Measurements from ENCODE around the gene ZBTB47.

ZBTB47 gene

GRCh38 chr3:42702982-42703694, 49.6 kb downstream of the ZBTB47 start:
- TF ChIP-seq EZH2phosphoT487 (IDR thresholded peaks at IDR 0.05; ENCODE audit: borderline replicate concordance): no peak
- TF ChIP-seq CTCF (conservative IDR thresholded peaks at IDR 0.05; ENCODE audit: low read length): no peak
- H3K79me2 ChIP-seq (ENCODE audit: insufficient read depth, low read length): no peaks in the 10 kb centered on the region

GRCh38 chr3:42703695-42704025, 50.2 kb downstream of the ZBTB47 start:
- Histone ChIP-seq H3K4me3 (ENCODE audit: low read length, poor library complexity, severe bottlenecking) (no peak overlapping the region), H3K4me2 (ENCODE audit: low read depth, low read length, poor library complexity, severe bottlenecking) (no peak overlapping the region), H3F3A (ENCODE audit: low read depth) (no peaks in the 10 kb centered on the region), H4K20me1 (ENCODE audit: insufficient read depth, low read length, poor library complexity, severe bottlenecking) (no peaks in the 10 kb centered on the region), H3K9ac (ENCODE audit: low read depth, low read length, poor library complexity, severe bottlenecking) (no peak overlapping the region), H3K79me2 (ENCODE audit: insufficient read depth, low read length) (no peaks in the 10 kb centered on the region), H3K27me3 (ENCODE audit: insufficient read depth, low read length, poor library complexity, severe bottlenecking) (no peaks in the 10 kb centered on the region), H3K36me3 (ENCODE audit: insufficient read depth, low read length) (no peaks in the 10 kb centered on the region), H3K4me1 (ENCODE audit: insufficient read depth, low read length, poor library complexity, severe bottlenecking) (no peaks in the 10 kb centered on the region), H3K9me2 (replicated peaks; ENCODE audit: low read depth, low read length) (no peaks in the 10 kb centered on the region), H3K9me3 (ENCODE audit: insufficient read depth, low read depth, low read length) (no peaks in the 10 kb centered on the region), H2AFZ (ENCODE audit: low read length) (no peak overlapping the region)
- TF ChIP-seq EZH2phosphoT487 (IDR thresholded peaks at IDR 0.05; ENCODE audit: borderline replicate concordance): no peak
- no peak for TF ChIP-seq CTCF (conservative IDR thresholded peaks at IDR 0.05; ENCODE audit: low read length)

More at GRCh38 chr3:42702982-42703694, 49.6 kb downstream of the ZBTB47 start:
- Histone ChIP-seq H3K27me3 (ENCODE audit: insufficient read depth, low read length, poor library complexity, severe bottlenecking) (no peaks in the 10 kb centered on the region), H3K4me2 (ENCODE audit: low read depth, low read length, poor library complexity, severe bottlenecking) (no peak overlapping the region), H4K20me1 (ENCODE audit: insufficient read depth, low read length, poor library complexity, severe bottlenecking) (no peaks in the 10 kb centered on the region), H3K9ac (ENCODE audit: low read depth, low read length, poor library complexity, severe bottlenecking) (no peak overlapping the region), H3K9me2 (replicated peaks; ENCODE audit: low read depth, low read length) (no peaks in the 10 kb centered on the region), H3K9me3 (ENCODE audit: insufficient read depth, low read depth, low read length) (no peaks in the 10 kb centered on the region), H3K4me3 (ENCODE audit: low read length, poor library complexity, severe bottlenecking) (no peak overlapping the region), H3K4me1 (ENCODE audit: insufficient read depth, low read length, poor library complexity, severe bottlenecking) (no peaks in the 10 kb centered on the region), H2AFZ (ENCODE audit: low read length) (no peak overlapping the region), H3F3A (ENCODE audit: low read depth) (no peaks in the 10 kb centered on the region), H3K36me3 (ENCODE audit: insufficient read depth, low read length) (no peaks in the 10 kb centered on the region)

GRCh38 chr3:42704136-42704841, 50.8 kb downstream of the ZBTB47 start:
- Histone ChIP-seq H3K79me2 (ENCODE audit: insufficient read depth, low read length) (no peaks in the 10 kb centered on the region), H3K9me2 (replicated peaks; ENCODE audit: low read depth, low read length) (no peaks in the 10 kb centered on the region), H3F3A (ENCODE audit: low read depth) (no peaks in the 10 kb centered on the region), H3K9me3 (ENCODE audit: insufficient read depth, low read depth, low read length) (no peaks in the 10 kb centered on the region), H3K27me3 (ENCODE audit: insufficient read depth, low read length, poor library complexity, severe bottlenecking) (no peaks in the 10 kb centered on the region), H3K4me2 (ENCODE audit: low read depth, low read length, poor library complexity, severe bottlenecking) (no peak overlapping the region), H3K4me3 (ENCODE audit: low read length, poor library complexity, severe bottlenecking) (no peak overlapping the region), H4K20me1 (ENCODE audit: insufficient read depth, low read length, poor library complexity, severe bottlenecking) (no peaks in the 10 kb centered on the region), H2AFZ (ENCODE audit: low read length) (no peak overlapping the region), H3K9ac (ENCODE audit: low read depth, low read length, poor library complexity, severe bottlenecking) (no peak overlapping the region), H3K4me1 (ENCODE audit: insufficient read depth, low read length, poor library complexity, severe bottlenecking) (no peaks in the 10 kb centered on the region), H3K36me3 (ENCODE audit: insufficient read depth, low read length) (no peaks in the 10 kb centered on the region)
- TF ChIP-seq CTCF (conservative IDR thresholded peaks at IDR 0.05; ENCODE audit: low read length) (no peak), EZH2phosphoT487 (IDR thresholded peaks at IDR 0.05; ENCODE audit: borderline replicate concordance) (no peak)

Data from Loucy (cell line).